Measurements from ENCODE around the gene TRAPPC11.
"Not testable (repeated sequence)": the region's sequence is repeated elsewhere in the genome, so short reads cannot be mapped to it uniquely, and the experiment has no call there.

TRAPPC11 gene

GRCh38 chr4:183659029-183659871 is at the start of gene TRAPPC11, which contains the start of gene RWDD4:
TRAPPC11 (plus strand) TSS chr4:183659293; CDS start chr4:183663868, 4,575 bp downstream.
RWDD4 (minus strand) TSS chr4:183659185; CDS start chr4:183658952, 233 bp downstream.
- peak; percentile 91 for DNase-seq (ENCODE audit: low read depth)

GRCh38 chr4:183610033-183610432 is 49.1 kb upstream of the TRAPPC11 start:
- DNase-seq (ENCODE audit: low read depth), result no peak

- DNase-seq (ENCODE audit: low read depth), result no peak
Measured at GRCh38 chr4:183610613-183611012, 48.5 kb upstream of the TRAPPC11 start.

- DNase-seq (ENCODE audit: low read depth), result no peak
Measured at GRCh38 chr4:183611210-183611830, 47.8 kb upstream of the TRAPPC11 start.

- no peak for DNase-seq (ENCODE audit: low read depth)
Measured at GRCh38 chr4:183612329-183613250, 46.5 kb upstream of the TRAPPC11 start.

- no peak for DNase-seq (ENCODE audit: low read depth)
Measured at GRCh38 chr4:183617075-183617474, 42.0 kb upstream of the TRAPPC11 start.

GRCh38 chr4:183618681-183619080 is 40.4 kb upstream of the TRAPPC11 start:
- DNase-seq (ENCODE audit: low read depth), result no peak

- DNase-seq (ENCODE audit: low read depth), result no peak
Measured at GRCh38 chr4:183620421-183620820, 38.7 kb upstream of the TRAPPC11 start.

- no peak for DNase-seq (ENCODE audit: low read depth)
Measured at GRCh38 chr4:183621875-183622274, 37.2 kb upstream of the TRAPPC11 start.

- DNase-seq (ENCODE audit: low read depth), result no peak
Measured at GRCh38 chr4:183624548-183624947, 34.5 kb upstream of the TRAPPC11 start.

GRCh38 chr4:183626168-183626567 is 32.9 kb upstream of the TRAPPC11 start:
- DNase-seq (ENCODE audit: low read depth), result no peak

GRCh38 chr4:183627286-183627685 is 31.8 kb upstream of the TRAPPC11 start:
- DNase-seq (ENCODE audit: low read depth), result not testable (repeated sequence)

- DNase-seq (ENCODE audit: low read depth), result no peak
Measured at GRCh38 chr4:183627979-183628588, 31.0 kb upstream of the TRAPPC11 start.

GRCh38 chr4:183631577-183632198 is 27.4 kb upstream of the TRAPPC11 start:
- no peak for DNase-seq (ENCODE audit: low read depth)

GRCh38 chr4:183632689-183633088 is 26.4 kb upstream of the TRAPPC11 start:
- no peak for DNase-seq (ENCODE audit: low read depth)

GRCh38 chr4:183633476-183634400 is 25.4 kb upstream of the TRAPPC11 start:
- DNase-seq (ENCODE audit: low read depth), result no peak

GRCh38 chr4:183635321-183635720 is 23.8 kb upstream of the TRAPPC11 start:
- no peak for DNase-seq (ENCODE audit: low read depth)

GRCh38 chr4:183635741-183636140 is 23.4 kb upstream of the TRAPPC11 start:
- no peak for DNase-seq (ENCODE audit: low read depth)

GRCh38 chr4:183636503-183636902 is 22.6 kb upstream of the TRAPPC11 start:
- DNase-seq (ENCODE audit: low read depth), result no peak

GRCh38 chr4:183636923-183637322 is 22.2 kb upstream of the TRAPPC11 start:
- no peak for DNase-seq (ENCODE audit: low read depth)

Measured in activated T-helper 9 cell treated with anti-CD3 and anti-CD28 coated beads, Interleukin-2, amount 50 U/mL, for 16 hours (primary cell).